ENCODE measurements around the gene TCF25. TPM values are rescaled to one million over a fixed set of nuclear protein-coding genes. Genes with fewer than 3 reads are reported as not detected.

The TCF25 gene
- total RNA-seq, 3 donors from 2014 or later, result 179 to 217 (median 212) TPM

DNA sequence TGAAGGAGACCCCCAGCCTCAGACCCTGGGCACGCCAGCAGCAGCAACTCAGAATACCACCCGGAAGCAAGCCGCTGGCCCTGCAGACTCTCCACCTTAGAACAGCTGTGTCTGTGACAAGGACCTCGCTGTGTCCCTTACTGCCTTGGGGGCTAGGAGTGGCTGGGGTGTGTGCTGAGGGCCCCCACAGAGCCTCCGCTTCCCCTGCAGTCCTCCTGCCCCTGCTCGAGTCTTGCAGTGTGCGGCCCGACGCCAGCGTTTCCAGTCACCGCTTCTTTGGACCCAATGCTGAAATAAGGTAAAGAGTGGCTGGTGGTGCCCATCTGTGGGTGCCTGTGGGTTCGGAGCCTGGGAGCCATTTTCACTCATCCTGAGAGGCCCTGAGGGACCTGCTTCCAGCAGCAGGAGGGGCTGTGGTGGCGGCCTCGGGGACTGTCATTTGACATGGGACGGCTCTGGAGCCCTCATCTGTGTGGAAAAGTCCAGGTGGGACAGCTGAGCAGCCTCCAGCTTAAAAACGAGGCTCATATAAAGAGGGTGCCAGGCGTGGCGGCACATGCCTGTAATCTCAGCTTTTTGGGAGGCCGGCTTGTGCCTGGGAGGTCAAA is 30.6 kb downstream of the TCF25 start:
- TF ChIP-seq, protein P1, sequence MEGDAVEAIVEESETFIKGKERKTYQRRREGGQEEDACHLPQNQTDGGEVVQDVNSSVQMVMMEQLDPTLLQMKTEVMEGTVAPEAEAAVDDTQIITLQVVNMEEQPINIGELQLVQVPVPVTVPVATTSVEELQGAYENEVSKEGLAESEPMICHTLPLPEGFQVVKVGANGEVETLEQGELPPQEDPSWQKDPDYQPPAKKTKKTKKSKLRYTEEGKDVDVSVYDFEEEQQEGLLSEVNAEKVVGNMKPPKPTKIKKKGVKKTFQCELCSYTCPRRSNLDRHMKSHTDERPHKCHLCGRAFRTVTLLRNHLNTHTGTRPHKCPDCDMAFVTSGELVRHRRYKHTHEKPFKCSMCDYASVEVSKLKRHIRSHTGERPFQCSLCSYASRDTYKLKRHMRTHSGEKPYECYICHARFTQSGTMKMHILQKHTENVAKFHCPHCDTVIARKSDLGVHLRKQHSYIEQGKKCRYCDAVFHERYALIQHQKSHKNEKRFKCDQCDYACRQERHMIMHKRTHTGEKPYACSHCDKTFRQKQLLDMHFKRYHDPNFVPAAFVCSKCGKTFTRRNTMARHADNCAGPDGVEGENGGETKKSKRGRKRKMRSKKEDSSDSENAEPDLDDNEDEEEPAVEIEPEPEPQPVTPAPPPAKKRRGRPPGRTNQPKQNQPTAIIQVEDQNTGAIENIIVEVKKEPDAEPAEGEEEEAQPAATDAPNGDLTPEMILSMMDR (IDR thresholded peaks at IDR 0.05), result no peak
- no peak for ATAC-seq

DNA sequence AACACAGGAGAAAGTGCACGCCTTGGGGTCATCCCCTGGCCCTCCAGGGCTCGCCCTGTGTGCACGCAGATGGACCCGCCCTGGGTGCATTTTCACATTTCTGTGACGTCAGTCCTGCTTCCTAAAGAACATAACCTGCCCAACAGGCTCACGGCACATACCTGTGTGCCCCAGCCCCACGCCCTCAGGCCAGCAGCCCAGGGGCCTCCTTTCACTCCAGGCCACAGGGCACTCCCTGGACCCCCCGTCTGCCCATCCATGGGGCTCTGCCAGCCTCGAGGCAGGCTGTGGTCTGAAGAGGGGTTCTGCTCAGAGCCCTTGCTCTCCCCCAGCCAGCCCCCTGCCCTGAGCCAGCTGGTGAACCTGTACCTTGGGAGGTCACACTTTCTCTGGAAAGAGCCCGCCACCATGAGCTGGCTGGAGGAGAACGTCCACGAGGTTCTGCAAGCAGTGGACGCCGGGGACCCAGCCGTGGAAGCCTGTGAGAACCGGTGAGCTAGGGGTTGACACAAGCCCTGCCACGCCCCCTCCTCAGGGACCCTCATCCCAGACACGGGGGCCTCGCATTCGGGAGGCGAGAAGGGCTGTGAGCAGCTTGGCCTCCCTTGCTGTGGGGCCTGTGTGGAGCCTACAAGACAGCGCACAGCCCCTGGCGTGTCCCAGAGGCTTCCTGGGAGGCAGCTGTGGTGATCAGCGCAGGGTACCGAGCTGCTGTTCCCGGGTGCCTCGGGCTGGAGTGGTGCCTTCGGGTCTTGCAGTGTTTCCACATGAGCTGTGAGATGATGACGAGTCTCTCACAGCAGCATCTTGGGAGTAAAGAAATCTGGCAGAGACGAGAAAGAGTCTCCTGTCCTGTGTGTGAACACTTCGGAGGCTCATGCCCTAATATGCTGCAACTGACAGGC is 31.5 kb downstream of the TCF25 start:
- no peaks in the 10 kb centered on the region for H3K4me1 ChIP-seq (ENCODE audit: low read depth)
- peaks cover 7% of the 10 kb centered on the region for H3K36me3 ChIP-seq (ENCODE audit: low read depth)
- intact Hi-C loops (cut with DNase I, micrococcal nuclease), result no loop called here
- no peak overlapping the region for H3K4me3 ChIP-seq
- H3K9me3 ChIP-seq, result no peaks in the 10 kb centered on the region
- TF ChIP-seq, protein P1 (IDR thresholded peaks at IDR 0.05), result no peak
- peak; percentile 26 for ATAC-seq
- peak in 1 of 3 donors; percentile 47 for DNase-seq

More for the DNA sequence above, 30.6 kb downstream of the TCF25 start:
- intact Hi-C loops (cut with DNase I, micrococcal nuclease), result no loop called here
- peaks cover 10% of the 10 kb centered on the region for H3K36me3 ChIP-seq (ENCODE audit: low read depth)
- H3K4me1 ChIP-seq (ENCODE audit: low read depth), result no peaks in the 10 kb centered on the region
- H3K4me3 ChIP-seq, result no peak overlapping the region
- no peak for DNase-seq
- H3K9me3 ChIP-seq, result no peaks in the 10 kb centered on the region

DNA sequence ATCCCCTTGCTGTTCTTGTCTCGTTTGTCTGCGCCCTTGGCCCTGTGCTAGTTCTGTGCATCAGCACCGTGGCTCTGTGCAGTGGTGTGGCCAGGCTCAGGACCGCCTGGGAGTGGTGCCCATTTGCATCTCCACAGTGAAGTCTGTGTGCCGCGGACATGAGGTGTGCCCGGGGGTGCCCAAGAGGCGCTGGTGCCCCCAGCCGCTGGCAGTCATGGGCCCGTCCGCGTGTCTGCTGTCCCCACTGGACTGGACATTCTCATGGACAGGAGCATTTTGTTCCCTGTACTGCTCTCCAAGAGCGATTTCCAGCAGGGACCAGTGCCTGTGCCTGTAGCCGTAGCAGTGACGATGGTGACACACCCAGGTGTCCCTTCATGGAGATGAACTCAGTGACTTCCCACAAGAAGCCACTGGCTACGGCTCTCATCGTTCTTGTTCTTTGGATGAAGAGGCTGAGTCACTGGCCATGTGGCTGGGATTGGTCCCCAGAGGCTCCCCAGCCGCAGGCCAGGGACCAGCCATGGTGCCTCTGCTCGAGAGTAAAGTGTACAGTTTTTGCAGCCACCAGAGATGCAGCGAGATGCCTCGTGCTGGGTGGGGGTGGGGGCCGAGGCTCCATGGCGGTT is 32.2 kb downstream of the TCF25 start:
- ATAC-seq (no peak), DNase-seq (no peak)
- TF ChIP-seq, protein P1 (IDR thresholded peaks at IDR 0.05), result no peak
- intact Hi-C loops (cut with DNase I, micrococcal nuclease), result no loop called here
- Histone ChIP-seq H3K36me3 (ENCODE audit: low read depth) (peaks cover 7% of the 10 kb centered on the region), H3K4me1 (ENCODE audit: low read depth) (no peaks in the 10 kb centered on the region), H3K9me3 (no peaks in the 10 kb centered on the region), H3K4me3 (no peak overlapping the region)

DNA sequence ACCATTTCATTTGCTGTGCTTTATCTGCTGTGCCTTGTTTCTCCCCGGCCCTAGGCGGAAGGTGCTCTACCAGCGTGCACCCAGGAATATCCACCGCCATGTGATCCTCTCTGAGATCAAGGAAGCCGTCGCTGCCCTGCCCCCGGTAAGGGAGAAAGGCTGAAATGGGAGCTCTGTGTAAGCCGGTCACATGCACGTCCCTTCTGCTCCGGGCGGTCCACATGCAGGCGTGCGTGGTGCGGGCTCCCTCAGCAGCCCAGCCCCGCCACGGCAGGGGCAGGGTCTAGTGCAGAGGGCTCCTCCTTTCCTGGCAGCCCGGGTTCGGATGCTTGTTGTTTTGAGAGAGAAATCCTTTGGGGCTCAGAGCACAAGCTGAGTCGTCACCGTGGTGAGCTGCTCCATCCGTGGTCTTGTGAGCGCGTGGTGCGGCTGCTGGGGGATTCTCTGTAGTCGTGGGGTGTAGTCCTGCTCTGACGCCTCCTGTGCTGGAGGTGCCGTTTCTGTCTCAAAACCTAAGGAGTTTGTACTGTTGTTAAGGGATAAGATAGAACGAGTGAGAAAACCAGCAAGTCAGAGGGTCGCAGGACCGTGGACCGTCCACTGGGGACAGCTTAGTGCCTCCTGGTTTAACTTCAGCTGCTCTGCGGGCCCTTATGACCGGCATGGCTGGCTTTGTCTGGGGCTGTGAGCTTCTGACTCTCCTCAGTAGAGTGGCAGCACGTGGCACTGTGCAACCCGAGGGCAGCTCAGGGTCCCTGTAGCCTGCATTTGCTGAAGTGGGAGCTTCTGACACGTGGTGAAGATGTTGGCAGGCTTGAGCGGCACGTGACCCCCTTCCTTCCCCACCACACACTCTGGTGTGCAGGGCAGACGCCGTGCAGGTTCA is 33.0 kb downstream of the TCF25 start:
- ATAC-seq (no peak), DNase-seq (no peak)
- TF ChIP-seq, protein P1 (IDR thresholded peaks at IDR 0.05), result no peak
- H3K9me3 ChIP-seq, result no peaks in the 10 kb centered on the region
- no peak overlapping the region for H3K4me3 ChIP-seq
- peaks cover 7% of the 10 kb centered on the region for H3K36me3 ChIP-seq (ENCODE audit: low read depth)
- intact Hi-C loops (cut with DNase I, micrococcal nuclease), result no loop called here
- no peaks in the 10 kb centered on the region for H3K4me1 ChIP-seq (ENCODE audit: low read depth)
